Measurements from ENCODE around the gene LAPTM4A.

GRCh38 chr2:20094955-20095354 lies 43.5 kb upstream of the LAPTM4A start:
- TF ChIP-seq, protein P1, sequence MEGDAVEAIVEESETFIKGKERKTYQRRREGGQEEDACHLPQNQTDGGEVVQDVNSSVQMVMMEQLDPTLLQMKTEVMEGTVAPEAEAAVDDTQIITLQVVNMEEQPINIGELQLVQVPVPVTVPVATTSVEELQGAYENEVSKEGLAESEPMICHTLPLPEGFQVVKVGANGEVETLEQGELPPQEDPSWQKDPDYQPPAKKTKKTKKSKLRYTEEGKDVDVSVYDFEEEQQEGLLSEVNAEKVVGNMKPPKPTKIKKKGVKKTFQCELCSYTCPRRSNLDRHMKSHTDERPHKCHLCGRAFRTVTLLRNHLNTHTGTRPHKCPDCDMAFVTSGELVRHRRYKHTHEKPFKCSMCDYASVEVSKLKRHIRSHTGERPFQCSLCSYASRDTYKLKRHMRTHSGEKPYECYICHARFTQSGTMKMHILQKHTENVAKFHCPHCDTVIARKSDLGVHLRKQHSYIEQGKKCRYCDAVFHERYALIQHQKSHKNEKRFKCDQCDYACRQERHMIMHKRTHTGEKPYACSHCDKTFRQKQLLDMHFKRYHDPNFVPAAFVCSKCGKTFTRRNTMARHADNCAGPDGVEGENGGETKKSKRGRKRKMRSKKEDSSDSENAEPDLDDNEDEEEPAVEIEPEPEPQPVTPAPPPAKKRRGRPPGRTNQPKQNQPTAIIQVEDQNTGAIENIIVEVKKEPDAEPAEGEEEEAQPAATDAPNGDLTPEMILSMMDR (IDR thresholded peaks at IDR 0.05) = no peak
- TF ChIP-seq ZFX (IDR thresholded peaks at IDR 0.05; ENCODE audit: borderline replicate concordance) = no peak
